GM19324 (cell line): ENCODE measurements around the gene RPS6KA5.
"Not testable (repeated sequence)": the region's sequence is repeated elsewhere in the genome, so short reads cannot be mapped to it uniquely, and the experiment has no call there.

Experiments
- ATAC-seq: cut with Tn5 transposase; IDR thresholded peaks from one replicate; pipeline ENCODE4 v1.9.1; 2021; ENCODE audit warnings: mild to moderate bottlenecking, moderate library complexity; ENCODE audit not compliant: unreplicated experiment, low FRiP score

RPS6KA5 gene

GRCh38 chr14:91068642-91069041 is 8.2 kb upstream of the RPS6KA5 start:
- no peak for ATAC-seq

- no peak for ATAC-seq
Measured at GRCh38 chr14:91067186-91067585, 6.7 kb upstream of the RPS6KA5 start.

GRCh38 chr14:91065266-91065665 is 4.8 kb upstream of the RPS6KA5 start:
- no peak for ATAC-seq

GRCh38 chr14:91063119-91063518 is 2.7 kb upstream of the RPS6KA5 start:
- ATAC-seq, result no peak

DNA sequence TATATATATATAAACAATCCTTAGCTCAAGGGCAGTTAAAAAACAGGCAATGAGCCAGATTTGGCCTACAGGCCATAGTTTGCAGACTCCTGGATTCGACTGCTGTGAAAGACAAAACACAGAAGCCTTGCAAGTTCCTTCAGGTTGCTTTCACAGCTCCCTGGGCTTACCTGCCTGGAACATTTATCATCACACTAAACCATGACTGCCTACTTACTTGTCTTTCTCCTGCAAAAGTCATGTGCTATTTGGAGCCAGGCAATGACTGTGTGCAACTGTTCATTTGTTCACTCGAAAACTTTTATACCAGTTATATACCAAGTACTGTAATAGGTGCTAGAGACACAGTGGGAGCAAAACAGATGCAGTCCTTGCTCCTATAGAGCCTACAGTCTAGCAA is 2.2 kb upstream of the RPS6KA5 start:
- ATAC-seq, result no peak

- no peak for ATAC-seq
Measured at GRCh38 chr14:91061056-91061887, 831 bp upstream of the RPS6KA5 start.

- ATAC-seq, result peak; percentile 38
Measured at GRCh38 chr14:91059576-91060350, 678 bp downstream of the RPS6KA5 start.

- no peak for ATAC-seq
Measured at GRCh38 chr14:91058042-91058581, 2.3 kb downstream of the RPS6KA5 start.

DNA sequence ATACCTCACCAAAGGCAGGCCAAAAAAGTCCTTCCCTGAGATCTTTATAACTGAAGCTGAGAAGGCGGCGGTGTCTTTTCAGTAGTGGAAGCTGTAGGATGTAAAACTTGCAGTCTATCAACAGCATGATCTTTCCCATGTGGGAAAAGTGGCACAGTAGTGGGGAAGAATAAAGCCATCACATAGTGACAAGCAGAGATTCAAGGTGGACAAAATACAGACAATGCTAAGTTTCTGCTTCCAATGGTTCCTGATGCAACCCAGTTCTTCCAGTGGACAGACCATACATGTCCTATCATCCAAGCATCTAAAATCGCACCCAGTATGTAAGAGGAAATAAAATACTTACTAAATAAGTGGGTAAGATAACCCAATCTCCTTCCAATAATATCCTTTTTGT is 4.1 kb downstream of the RPS6KA5 start:
- no peak for ATAC-seq

- ATAC-seq, result no peak
Measured at GRCh38 chr14:91055016-91055415, 5.4 kb downstream of the RPS6KA5 start.

DNA sequence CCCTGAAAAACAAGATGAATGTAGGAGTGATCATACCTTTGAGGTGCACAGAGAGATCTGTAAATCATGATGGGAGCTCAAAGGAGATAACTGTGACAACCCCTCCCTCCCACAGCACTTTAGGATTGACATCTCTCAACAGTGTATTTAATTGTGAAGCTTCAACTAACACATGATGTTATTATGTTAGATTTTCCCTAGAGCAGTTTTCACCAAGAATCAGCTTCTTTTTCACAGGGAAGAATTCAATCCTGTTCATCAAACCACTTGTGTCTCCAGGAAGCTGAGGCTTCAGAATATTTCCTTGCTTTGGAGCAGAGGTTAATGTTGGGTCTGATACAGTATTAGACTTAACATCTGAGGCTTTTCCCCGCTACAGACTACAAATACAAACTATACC is 11.8 kb downstream of the RPS6KA5 start:
- ATAC-seq, result no peak

DNA sequence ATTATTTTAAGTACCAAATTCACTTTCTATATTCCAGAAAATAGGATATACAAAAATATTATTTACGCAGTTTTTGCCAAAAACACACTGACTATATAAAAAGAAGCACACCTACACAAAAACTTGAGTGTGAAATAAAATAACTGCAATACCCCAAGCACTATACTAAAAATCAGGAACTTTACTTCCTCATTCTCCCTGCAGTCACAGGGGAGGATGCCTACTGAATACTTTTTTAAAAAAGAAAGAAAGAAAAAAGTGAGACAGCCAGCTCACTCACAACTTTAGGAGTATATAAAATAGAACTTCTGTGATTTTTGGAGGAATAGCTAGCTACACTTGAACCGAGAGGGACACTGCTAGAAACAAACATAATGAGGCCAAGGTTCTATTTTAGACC is 12.2 kb downstream of the RPS6KA5 start:
- no peak for ATAC-seq

GRCh38 chr14:91047174-91047753 is 13.2 kb downstream of the RPS6KA5 start:
- no peak for ATAC-seq

GRCh38 chr14:91046488-91047072 is 13.9 kb downstream of the RPS6KA5 start:
- ATAC-seq, result no peak

- ATAC-seq, result no peak
Measured at GRCh38 chr14:91041450-91041849, 19.0 kb downstream of the RPS6KA5 start.

- no peak for ATAC-seq
Measured at GRCh38 chr14:91040545-91040944, 19.9 kb downstream of the RPS6KA5 start.

- no peak for ATAC-seq
Measured at GRCh38 chr14:91038439-91038838, 22.0 kb downstream of the RPS6KA5 start.

- ATAC-seq, result no peak
Measured at GRCh38 chr14:91036741-91037469, 23.5 kb downstream of the RPS6KA5 start.

- ATAC-seq, result no peak
Measured at GRCh38 chr14:91035855-91036254, 24.6 kb downstream of the RPS6KA5 start.

DNA sequence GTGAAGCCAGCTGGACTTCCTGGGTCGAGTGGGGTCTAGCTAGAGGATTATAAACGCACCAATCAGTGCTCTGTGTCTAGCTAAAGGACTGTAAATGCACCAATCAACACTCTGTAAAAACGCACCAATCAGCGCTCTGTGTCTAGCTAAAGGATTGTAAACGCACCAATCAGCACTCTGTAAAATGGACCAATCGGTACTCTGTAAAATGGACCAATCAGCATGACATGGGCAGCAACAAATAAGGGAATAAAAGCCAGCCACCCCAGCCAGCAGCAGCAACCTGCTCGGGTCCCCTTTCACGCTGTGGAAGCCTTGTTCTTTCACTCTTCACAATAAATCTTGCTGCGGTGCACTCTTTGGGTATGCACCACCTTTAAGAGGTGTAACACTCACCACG is 26.1 kb downstream of the RPS6KA5 start:
- not testable (repeated sequence) for ATAC-seq
